ENCODE results near the gene ATAD3A.

DNA sequence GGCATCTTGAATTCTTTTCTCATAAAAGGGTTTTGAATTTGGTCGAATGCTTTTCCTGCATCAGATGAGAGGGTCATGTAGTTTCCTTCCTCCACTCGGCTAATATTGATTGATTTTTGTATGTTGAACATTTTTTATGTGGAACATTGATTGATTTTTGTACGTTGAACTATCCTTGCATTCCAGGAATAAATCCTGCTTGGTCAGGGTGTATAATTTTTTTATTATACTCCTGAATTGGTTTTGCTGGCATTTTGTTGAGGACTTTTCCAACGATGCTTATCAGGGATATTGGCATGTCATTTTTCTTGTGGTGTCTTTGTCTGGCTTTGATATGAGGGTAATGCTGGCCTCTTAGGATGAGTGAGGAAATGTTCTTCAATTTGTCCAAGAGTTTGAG is 20.0 kb downstream of the ATAD3A start:
- TF ChIP-seq, protein P1, sequence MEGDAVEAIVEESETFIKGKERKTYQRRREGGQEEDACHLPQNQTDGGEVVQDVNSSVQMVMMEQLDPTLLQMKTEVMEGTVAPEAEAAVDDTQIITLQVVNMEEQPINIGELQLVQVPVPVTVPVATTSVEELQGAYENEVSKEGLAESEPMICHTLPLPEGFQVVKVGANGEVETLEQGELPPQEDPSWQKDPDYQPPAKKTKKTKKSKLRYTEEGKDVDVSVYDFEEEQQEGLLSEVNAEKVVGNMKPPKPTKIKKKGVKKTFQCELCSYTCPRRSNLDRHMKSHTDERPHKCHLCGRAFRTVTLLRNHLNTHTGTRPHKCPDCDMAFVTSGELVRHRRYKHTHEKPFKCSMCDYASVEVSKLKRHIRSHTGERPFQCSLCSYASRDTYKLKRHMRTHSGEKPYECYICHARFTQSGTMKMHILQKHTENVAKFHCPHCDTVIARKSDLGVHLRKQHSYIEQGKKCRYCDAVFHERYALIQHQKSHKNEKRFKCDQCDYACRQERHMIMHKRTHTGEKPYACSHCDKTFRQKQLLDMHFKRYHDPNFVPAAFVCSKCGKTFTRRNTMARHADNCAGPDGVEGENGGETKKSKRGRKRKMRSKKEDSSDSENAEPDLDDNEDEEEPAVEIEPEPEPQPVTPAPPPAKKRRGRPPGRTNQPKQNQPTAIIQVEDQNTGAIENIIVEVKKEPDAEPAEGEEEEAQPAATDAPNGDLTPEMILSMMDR (conservative IDR thresholded peaks at IDR 0.05; ENCODE audit: low read depth, low read length), result no peak
- no peak for TF ChIP-seq POLR2A (IDR thresholded peaks at IDR 0.05; ENCODE audit: low read depth, low read length)
- TF ChIP-seq RFX5 (IDR thresholded peaks at IDR 0.05; ENCODE audit: low read depth, low read length), result no peak
- no peak for TF ChIP-seq CEBPB (IDR thresholded peaks at IDR 0.05; ENCODE audit: low read depth, low read length)
- TF ChIP-seq, protein P2, sequence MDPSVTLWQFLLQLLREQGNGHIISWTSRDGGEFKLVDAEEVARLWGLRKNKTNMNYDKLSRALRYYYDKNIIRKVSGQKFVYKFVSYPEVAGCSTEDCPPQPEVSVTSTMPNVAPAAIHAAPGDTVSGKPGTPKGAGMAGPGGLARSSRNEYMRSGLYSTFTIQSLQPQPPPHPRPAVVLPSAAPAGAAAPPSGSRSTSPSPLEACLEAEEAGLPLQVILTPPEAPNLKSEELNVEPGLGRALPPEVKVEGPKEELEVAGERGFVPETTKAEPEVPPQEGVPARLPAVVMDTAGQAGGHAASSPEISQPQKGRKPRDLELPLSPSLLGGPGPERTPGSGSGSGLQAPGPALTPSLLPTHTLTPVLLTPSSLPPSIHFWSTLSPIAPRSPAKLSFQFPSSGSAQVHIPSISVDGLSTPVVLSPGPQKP (IDR thresholded peaks at IDR 0.05; ENCODE audit: borderline replicate concordance, low read depth, low read length), result no peak
- no peak for TF ChIP-seq RAD21 (IDR thresholded peaks at IDR 0.05; ENCODE audit: low read length)
- TF ChIP-seq, protein P3, sequence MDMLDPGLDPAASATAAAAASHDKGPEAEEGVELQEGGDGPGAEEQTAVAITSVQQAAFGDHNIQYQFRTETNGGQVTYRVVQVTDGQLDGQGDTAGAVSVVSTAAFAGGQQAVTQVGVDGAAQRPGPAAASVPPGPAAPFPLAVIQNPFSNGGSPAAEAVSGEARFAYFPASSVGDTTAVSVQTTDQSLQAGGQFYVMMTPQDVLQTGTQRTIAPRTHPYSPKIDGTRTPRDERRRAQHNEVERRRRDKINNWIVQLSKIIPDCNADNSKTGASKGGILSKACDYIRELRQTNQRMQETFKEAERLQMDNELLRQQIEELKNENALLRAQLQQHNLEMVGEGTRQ (IDR thresholded peaks at IDR 0.05; ENCODE audit: low read depth, low read length), result no peak

Data from IMR-90 (cell line).